GM21528 (cell line): ENCODE results near the gene PDE6B.

Source experiments
- ATAC-seq: cut with Tn5 transposase; IDR thresholded peaks from one replicate; pipeline ENCODE4 v1.9.1; 2021; ENCODE audit warnings: mild to moderate bottlenecking, moderate library complexity; ENCODE audit not compliant: unreplicated experiment, low FRiP score

PDE6B gene

DNA sequence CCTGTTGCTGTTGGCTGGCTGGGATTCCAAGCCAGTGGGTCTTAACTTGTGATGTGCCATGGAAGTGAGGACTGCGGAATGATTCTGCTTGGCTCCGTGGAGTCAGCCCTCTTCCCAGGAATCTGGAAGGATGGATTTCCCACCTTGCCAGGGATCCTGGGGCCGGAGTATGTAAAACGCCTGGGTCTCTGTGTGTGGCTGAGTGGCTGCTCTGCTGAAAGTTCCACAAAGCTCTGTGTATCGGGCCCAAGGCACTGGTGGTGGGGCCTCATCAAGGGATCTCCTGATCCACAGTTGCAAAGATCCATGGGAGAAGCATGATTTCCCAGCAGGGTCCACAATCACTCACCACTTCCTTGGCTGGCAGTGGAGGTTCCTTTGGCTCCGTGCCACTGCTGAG is 25.2 kb upstream of the PDE6B start:
- no peak for ATAC-seq

GRCh38 chr4:600850-601515 is 24.4 kb upstream of the PDE6B start:
- no peak for ATAC-seq

DNA sequence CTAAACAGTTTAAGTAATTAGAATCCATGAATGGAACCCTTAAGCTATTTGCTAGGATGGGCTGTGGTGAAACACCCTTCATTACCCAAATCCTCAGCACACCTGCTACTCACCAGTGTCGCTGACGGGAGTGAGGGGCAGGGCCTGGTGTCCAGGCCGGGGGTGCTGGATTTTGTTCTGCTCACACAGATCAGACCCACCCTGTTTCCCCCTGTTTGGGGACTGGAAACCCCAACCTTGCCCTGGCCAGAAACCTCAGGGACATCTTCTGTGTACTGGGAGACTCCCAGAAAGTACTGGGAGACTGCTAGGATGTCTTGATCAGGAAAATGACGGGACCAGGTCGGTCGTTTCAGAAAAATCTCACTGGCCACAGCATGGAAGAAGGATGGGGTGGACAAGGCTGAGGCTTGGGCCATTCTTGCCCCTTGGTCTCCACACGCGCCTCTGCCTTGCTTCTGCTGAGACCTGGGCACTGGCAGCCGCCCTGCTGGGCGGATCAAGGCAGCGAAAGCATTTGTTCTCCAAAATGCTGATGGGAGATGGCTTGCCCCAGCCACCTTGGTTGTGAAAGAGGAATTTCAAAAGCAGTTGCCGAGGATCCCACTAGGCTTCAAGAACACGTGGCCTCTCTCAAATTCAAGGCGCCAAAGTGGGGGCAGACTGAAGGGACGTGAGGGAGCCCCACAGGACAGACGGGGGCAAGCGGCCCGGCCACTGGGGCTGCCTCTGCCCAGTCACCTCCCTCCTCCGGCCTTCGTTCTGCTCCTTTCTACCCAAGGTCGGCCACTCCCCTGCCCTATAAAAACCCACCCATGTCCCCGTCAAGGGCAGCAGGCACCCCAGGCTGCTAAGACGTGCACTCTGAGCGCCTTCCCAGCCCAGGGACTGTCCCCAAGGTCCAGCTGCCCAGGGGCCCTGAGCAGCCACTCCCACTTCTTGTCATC is 23.5 kb upstream of the PDE6B start:
- no peak for ATAC-seq

GRCh38 chr4:602559-602942 is 22.8 kb upstream of the PDE6B start:
- ATAC-seq, result no peak

- no peak for ATAC-seq
Measured at GRCh38 chr4:604131-604530, 21.2 kb upstream of the PDE6B start.

- no peak for ATAC-seq
Measured at GRCh38 chr4:605702-606425, 19.5 kb upstream of the PDE6B start.

DNA sequence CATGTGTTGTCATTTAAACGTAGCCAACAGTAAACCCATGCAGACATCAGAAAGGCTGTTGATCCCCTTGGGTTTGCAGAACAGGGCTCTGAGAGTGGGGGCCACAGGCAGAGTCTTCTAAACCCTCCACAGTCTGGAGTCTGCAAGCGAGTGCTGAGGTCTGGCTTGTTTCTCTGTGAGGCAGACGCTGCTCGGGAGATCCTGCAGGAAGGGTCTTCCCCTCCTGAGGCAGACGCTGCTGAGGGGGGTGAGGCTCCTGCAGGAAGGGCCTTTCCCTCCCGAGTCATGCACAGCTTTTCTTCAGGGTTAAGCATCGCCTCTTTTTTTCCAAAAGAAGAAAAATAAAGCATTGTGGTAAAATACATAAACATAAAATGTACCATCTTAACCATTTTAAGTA is 17.1 kb upstream of the PDE6B start:
- ATAC-seq, result no peak

DNA sequence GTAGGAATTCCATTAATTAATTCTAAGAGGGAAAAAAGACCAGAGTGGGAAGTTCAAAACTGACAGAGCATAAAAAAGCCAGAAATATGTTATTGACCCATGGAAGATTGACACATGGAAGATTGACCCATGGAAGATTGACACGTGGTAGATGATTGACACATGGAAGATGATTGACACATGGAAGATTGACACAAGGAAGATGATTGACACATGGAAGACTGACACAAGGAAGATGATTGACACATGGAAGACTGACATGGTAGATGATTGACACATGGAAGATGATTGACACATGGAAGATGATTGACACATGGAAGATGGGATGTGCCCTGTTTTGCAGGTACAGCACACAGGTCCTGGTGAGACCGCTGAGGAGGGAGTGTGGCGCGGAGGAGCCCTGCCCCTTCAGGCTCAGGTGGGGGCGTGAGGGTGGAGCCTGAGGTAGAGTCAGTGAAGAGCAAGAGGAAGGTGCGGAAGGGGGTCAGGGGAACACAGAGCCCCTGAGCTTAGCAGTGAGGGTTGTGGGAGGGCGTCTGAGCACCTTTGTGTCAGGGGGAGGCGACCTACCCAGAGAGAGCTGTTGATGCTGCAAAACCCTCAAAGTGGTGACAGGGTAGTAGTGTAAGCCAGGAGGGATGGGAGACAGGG is 15.8 kb upstream of the PDE6B start:
- ATAC-seq, result no peak

GRCh38 chr4:610411-611261 is 14.7 kb upstream of the PDE6B start:
- no peak for ATAC-seq

DNA sequence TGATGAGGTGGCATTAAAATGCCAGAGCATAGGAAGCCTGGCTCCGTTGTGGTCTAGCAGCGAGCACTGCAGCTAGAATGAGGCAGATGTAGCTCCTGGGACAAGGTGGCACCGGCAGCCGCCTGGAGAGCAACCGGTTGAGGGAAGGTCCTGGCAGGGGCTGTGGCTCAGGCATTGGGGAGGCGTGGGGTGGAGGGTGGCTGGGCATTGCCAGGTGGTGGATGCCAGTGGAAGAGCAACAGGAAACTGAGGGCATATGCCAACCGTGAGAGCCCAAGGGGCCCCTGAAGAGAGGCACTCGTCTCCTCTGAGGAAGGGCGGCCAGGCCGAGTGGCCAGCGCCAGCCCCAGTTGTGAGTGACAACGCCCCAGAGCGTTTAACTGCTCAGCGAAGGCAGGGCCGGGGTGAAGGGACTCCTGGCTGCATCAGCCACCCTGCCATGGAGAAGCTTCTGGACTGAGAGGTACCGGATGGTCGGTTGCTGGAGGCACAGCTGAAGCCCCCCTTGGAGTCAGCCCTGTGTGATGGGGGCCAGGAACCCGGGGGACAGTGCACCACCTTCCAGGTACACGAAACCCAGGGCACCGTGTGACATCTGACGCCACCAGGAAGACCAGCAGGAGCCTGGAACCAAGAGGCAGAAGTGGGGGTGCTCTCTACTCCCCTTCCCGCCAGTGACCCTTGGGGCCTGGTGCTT is 13.2 kb upstream of the PDE6B start:
- no peak for ATAC-seq

GRCh38 chr4:612749-613125 is 12.6 kb upstream of the PDE6B start:
- no peak for ATAC-seq

DNA sequence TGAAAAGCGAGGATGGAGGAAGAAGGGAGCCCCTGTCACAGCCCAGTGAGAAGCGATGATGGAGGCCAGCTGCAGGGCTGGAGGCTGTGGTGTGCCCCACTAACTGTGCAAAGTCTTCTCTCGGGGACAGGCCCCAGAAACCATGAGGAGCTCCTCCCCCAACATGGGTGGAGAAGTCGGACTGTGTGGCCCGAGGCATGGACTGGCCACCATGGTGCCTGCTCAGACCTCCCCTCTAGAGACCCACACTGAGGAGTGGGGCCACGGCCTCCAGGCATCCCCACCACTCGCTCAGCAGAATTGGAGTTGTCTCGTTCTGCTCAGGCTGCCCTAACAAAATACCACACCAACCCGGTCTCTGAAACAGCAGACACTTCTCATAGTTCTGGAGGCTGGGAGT is 12.2 kb upstream of the PDE6B start:
- no peak for ATAC-seq

DNA sequence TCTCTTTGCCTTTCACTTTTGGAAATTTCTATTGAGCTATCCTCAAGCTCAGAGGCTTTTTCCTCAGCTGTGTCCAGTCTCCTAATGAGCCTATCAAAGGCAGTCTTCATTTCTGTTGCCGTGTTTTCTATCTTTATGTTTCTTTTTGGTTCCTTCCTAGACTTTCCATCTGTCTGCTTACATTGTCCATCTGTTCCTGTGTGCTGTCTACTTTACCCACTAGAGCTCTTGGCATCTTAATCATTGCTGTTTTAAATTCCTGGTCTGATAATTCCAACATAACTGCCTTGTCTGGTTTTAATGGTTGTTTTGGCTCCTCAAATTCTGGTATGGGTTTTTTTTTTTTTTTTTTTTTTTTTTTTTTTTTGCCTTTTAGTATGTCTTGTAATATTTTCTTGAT is 9.3 kb upstream of the PDE6B start:
- ATAC-seq, result no peak

- ATAC-seq, result no peak
Measured at GRCh38 chr4:616911-617643, 8.3 kb upstream of the PDE6B start.

- no peak for ATAC-seq
Measured at GRCh38 chr4:617644-618641, 7.4 kb upstream of the PDE6B start.

- no peak for ATAC-seq
Measured at GRCh38 chr4:620201-620600, 5.2 kb upstream of the PDE6B start.

DNA sequence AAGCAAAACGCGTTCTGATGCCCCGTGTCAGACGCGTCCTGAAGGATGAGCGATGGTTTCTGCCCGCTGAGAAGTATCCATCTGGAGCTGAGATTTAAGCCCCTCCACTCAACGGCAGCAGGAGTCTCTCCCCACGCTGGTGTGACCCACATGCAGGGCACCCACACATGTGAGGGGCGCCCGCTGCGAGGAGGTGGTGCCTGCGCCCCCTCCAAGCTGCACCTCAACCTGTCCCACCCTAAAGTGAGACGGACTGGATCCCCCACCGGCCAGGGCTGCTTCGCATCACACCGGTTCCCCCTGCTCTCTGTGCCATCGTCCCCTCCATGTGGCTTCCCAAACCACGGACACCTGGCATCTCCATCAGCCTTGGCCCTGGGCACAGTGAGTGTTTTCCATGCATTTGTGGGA is 4.5 kb upstream of the PDE6B start:
- ATAC-seq, result no peak
